Activated CD8-positive, alpha-beta T cell treated with anti-CD3 and anti-CD28 coated beads for 36 hours (primary cell): Measurements from ENCODE around the gene MEF2B. TPM values are rescaled to one million over a fixed set of nuclear protein-coding genes. Genes with fewer than 3 reads are reported as not detected.

Experiments used
- ATAC-seq: fragments of 200-7000 bp; cut with Tn5 transposase; one replicate; pipeline ENCODE4 v1.10.0; 2021; ENCODE audit warnings: mild to moderate bottlenecking, moderate library complexity
- CTCF ChIA-PET: fragments of 350-600 bp; sonication (Branson Sonifier 250); formaldehyde crosslinking; loops from one replicate; lab custom pipeline; 2021; ENCODE audit warnings: antibody characterized with exemption; lab: Charles Lee
- POLR2A ChIA-PET: fragments of 350-600 bp; sonication (Branson Sonifier 250); formaldehyde crosslinking; loops from one replicate; lab custom pipeline; 2021; ENCODE audit warnings: antibody characterized with exemption; lab: Charles Lee
- DNase-seq: peaks from one replicate; pipeline ENCODE4 v3.0.0-alpha.2; 2020
- H3K27ac Mint-ChIP-seq: one replicate; pipeline ENCODE4 v1.8.0; 2021; ENCODE audit warnings: mild to moderate bottlenecking, mixed read lengths
- H3K27me3 Mint-ChIP-seq: one replicate; pipeline ENCODE4 v1.8.0; 2021; ENCODE audit warnings: mixed read lengths
- H3K36me3 Mint-ChIP-seq: one replicate; pipeline ENCODE4 v1.8.0; 2021; ENCODE audit warnings: low read depth, mixed read lengths
- H3K4me1 Mint-ChIP-seq: one replicate; pipeline ENCODE4 v1.8.0; 2021; ENCODE audit warnings: low read depth, mixed read lengths
- H3K4me3 Mint-ChIP-seq: one replicate; pipeline ENCODE4 v1.8.0; 2021; ENCODE audit warnings: mild to moderate bottlenecking, moderate library complexity, mixed read lengths
- H3K9me3 Mint-ChIP-seq: one replicate; pipeline ENCODE4 v1.8.0; 2021; ENCODE audit warnings: mixed read lengths
- intact Hi-C: fragments of 100-400 bp; cut with micrococcal nuclease; formaldehyde crosslinking; loops from one replicate; pipeline ENCODE4 v1.10.0; 2022
- total RNA-seq, 2 experiments: library from RNA; stranded (reverse); gene quantifications; one replicate each; pipeline ENCODE4 v1.2.3, GENCODE V29; 2021
- TF ChIP-seq, protein P1 (sequence below): fragments of 200-600 bp; IDR thresholded peaks from one replicate; pipeline ENCODE4 v1.8.0; 2022; ENCODE audit warnings: antibody characterized with exemption, mild to moderate bottlenecking

MEF2B gene
- total RNA-seq, 2 experiments from 2014 or later, result 1.4 to 2.6 TPM

DNA sequence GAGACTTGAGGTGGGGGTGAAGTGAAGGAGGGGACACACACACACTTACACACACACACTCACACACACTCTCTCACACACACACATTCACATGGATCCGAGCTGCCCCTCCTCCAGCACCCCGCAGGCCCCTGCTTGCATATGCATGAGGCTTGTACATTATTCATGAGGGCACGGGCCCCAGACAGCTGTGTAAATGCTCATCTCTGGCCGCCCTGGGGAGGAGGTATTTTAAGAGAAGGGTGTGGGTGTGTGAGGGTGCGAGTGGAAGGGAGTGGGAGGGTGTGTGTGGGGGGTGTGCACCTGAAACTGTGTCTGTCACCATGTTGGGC is 44.1 kb upstream of the MEF2B start:
- H3K4me1 Mint-ChIP-seq, result no peaks in the 10 kb centered on the region
- no peak for DNase-seq
- CTCF ChIA-PET, result interaction anchor here (0.7 to 1.3 kb wide), 3 partner anchors 11 to 74 kb away, joined by 3 to 4 read pairs (median 3); partner anchors contain the start of gene NR2C2AP
- intact Hi-C loops, result no loop called here
- no peak overlapping the region for H3K4me3 Mint-ChIP-seq
- H3K36me3 Mint-ChIP-seq, result no peaks in the 10 kb centered on the region
- no peak overlapping the region for H3K27ac Mint-ChIP-seq
- ATAC-seq, result no peak
- peaks cover 42% of the 10 kb centered on the region for H3K27me3 Mint-ChIP-seq
- H3K9me3 Mint-ChIP-seq, result no peaks in the 10 kb centered on the region
- TF ChIP-seq, protein P1, sequence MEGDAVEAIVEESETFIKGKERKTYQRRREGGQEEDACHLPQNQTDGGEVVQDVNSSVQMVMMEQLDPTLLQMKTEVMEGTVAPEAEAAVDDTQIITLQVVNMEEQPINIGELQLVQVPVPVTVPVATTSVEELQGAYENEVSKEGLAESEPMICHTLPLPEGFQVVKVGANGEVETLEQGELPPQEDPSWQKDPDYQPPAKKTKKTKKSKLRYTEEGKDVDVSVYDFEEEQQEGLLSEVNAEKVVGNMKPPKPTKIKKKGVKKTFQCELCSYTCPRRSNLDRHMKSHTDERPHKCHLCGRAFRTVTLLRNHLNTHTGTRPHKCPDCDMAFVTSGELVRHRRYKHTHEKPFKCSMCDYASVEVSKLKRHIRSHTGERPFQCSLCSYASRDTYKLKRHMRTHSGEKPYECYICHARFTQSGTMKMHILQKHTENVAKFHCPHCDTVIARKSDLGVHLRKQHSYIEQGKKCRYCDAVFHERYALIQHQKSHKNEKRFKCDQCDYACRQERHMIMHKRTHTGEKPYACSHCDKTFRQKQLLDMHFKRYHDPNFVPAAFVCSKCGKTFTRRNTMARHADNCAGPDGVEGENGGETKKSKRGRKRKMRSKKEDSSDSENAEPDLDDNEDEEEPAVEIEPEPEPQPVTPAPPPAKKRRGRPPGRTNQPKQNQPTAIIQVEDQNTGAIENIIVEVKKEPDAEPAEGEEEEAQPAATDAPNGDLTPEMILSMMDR, result no peak
- POLR2A ChIA-PET, result no interaction called here

DNA sequence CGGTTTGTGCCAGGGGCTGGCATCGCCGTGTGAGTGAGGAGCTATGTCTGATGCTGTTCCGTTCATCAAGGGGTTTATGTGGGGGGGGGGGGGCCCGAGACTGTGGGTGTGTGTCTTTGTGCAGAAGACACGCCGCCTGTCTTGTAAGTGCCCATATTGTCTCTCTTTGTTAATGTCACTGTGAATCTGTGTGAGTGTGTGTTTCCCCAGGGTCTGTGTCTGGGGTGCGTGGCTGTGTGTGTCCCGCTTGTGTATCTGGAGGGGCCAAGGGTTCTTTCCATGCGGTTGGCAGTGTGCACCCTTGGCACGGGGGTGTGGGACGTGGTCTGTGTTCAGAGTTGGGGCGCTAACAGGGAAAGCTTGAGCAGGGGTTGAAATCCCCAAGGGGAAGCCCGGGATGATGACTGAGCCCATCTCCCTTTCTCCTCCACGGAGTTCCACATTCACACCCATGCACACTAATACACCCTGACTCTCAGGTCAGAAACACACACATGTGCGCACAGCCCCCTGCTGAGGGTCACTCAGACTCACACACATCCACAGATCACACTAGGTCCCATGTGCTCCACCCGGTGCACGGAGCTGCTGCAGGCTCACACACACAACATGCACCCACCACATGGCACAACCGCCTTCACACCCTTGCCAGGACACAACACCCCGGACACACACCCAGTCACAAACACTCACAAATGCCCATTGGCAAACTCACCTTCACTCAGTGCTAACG is 43.5 kb upstream of the MEF2B start:
- no peaks in the 10 kb centered on the region for H3K9me3 Mint-ChIP-seq
- peaks cover 42% of the 10 kb centered on the region for H3K27me3 Mint-ChIP-seq
- CTCF ChIA-PET, result interaction anchor here (0.7 to 1.3 kb wide), 3 partner anchors 10 to 74 kb away, joined by 3 read pairs; partner anchors contain the start of gene NR2C2AP
- no peak for DNase-seq
- TF ChIP-seq, protein P1, result no peak
- no peak overlapping the region for H3K27ac Mint-ChIP-seq
- no peak for ATAC-seq
- POLR2A ChIA-PET, result no interaction called here
- no peaks in the 10 kb centered on the region for H3K36me3 Mint-ChIP-seq
- H3K4me1 Mint-ChIP-seq, result no peaks in the 10 kb centered on the region
- no peak overlapping the region for H3K4me3 Mint-ChIP-seq
- intact Hi-C loops, result no loop called here

DNA sequence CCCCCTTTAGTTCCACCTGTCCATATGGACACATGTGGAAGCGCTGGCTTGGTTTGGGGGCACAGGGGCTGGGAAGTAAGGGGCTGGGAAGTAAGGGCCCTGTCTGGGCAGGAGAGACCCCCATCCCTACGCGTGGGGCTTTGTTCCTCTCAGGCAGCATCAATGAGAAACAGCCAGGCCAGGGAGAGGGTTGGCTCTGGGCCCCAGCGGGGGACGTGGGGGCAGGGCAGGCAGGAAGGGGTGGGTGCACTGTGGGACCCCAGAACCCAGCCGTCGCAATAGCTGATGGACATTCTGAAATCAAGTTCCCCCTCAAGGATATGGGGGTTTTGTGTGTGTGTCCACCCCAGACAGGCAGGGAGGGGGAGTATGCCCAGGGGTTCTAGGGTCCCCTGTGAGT is 42.9 kb upstream of the MEF2B start:
- no peak overlapping the region for H3K27ac Mint-ChIP-seq
- H3K36me3 Mint-ChIP-seq, result no peaks in the 10 kb centered on the region
- no peak overlapping the region for H3K4me3 Mint-ChIP-seq
- no peaks in the 10 kb centered on the region for H3K9me3 Mint-ChIP-seq
- intact Hi-C loops, result no loop called here
- TF ChIP-seq, protein P1, result no peak
- POLR2A ChIA-PET, result no interaction called here
- ATAC-seq (no peak), DNase-seq (no peak)
- CTCF ChIA-PET, result interaction anchor here (1.0 kb wide), 1 partner anchor 12 kb away, joined by 3 read pairs; no protein-coding TSS in a partner anchor
- H3K27me3 Mint-ChIP-seq, result peaks cover 42% of the 10 kb centered on the region
- peaks cover under 1% of the 10 kb centered on the region for H3K4me1 Mint-ChIP-seq

DNA sequence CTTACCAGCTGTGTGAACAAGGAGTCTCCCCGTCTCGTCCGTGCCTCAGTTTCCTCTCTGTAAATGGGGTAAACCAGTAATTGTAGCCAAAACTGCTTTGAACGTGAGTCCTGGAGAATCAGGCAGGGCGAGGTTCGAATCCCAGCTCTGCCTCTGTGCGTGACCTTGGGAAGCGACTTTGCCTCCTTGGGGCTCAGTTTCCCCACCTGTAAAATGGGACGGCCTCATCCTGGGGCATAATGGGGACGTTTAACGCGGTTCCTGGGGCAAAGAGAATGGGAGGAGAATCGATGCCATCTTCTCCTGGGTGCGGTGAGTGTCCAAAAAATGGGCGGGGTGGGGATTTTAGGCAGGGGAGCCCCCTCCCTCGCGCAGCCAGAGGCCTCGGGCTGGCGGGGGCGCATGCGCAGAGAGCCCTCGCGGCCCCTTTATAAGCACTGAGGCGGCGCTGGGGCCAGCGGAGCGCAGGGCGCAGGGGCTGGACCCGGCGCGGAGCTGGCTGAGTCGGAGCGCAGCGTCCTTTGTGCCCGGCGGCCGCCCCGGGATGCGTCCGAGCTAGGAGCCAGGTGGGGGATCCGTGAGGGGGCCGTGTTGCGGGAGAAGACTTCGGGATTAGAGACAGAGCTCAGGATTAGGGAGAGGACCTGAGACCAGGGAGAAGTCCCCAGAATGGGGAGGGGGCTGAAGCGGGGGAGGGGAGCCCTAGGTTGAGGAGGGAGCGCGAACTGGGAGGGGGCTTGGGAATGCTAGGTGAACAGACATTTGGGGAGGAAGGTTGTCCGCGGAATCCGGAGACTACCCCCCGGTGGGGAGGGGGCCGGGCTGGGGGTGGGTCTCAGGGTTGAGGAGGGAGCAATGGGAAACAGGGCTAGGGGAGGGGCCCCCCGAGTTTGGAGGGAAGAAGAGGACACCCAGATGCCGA is 41.7 kb upstream of the MEF2B start, which contains the start of gene NCAN:
Gene NCAN, plus strand, starts transcription at position 460 of the 922 bp plus-strand sequence. CDS start 4,996 bp downstream, outside the sequence.
- intact Hi-C loops, result no loop called here
- no peak within 1 kb of the TSS for H3K27ac Mint-ChIP-seq
- POLR2A ChIA-PET, result no interaction called here
- DNase-seq (no peak), ATAC-seq (no peak)
- no peak within 1 kb of the TSS for H3K4me3 Mint-ChIP-seq
- CTCF ChIA-PET, result interaction anchor here (0.7 kb wide), 1 partner anchor 22 kb away, joined by 3 read pairs; no protein-coding TSS in a partner anchor
- peaks cover 12% of the 10 kb centered on the region for H3K4me1 Mint-ChIP-seq
- H3K27me3 Mint-ChIP-seq, result peaks cover 42% of the 10 kb centered on the region
- H3K36me3 Mint-ChIP-seq, result no peaks in the 10 kb centered on the region
- no peaks in the 10 kb centered on the region for H3K9me3 Mint-ChIP-seq
- TF ChIP-seq, protein P1, result no peak
